ENCODE data around the gene RELA.
"Not testable (repeated sequence)": the region's sequence is repeated elsewhere in the genome, so short reads cannot be mapped to it uniquely, and the experiment has no call there.

RELA gene

GRCh38 chr11:65680192-65680743, 17.6 kb upstream of the RELA start:
- DNase-seq (ENCODE audit: low read depth, low spot score), result no peak
- H3K9me3 ChIP-seq (ENCODE audit: low read depth, low read length), result no peaks in the 10 kb centered on the region
- H3K27ac ChIP-seq, result no peak overlapping the region
- no peak overlapping the region for H3K9ac ChIP-seq (ENCODE audit: insufficient read length)
- no peaks in the 10 kb centered on the region for H3K36me3 ChIP-seq (ENCODE audit: insufficient read depth, low read length)
- TF ChIP-seq FOXP2 (optimal IDR thresholded peaks at IDR 0.05; ENCODE audit: control extremely low read depth, extremely low read length, insufficient read depth), result no peak
- no peak overlapping the region for H3K4me3 ChIP-seq

DNA sequence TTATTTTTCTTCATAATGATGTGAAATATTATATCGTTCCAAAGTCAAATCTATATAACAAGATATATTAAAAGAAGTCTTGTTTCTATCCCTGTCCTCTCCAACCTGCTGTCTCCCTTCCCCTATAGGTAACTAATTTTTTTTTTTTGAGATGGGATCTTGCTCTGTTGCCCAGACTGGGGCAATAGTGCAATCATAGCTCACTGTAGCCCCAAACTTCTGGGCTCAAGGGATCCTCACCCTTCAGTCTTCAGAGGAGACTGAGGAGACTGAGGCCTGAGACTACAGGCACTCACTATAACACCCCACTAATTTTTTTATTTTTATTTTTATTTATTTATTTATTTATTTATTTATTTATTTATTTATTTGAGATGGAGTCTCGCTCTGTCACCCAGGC, 10.3 kb upstream of the RELA start:
- H3K9ac ChIP-seq (ENCODE audit: insufficient read length), result no peak overlapping the region
- DNase-seq (ENCODE audit: low read depth, low spot score), result no peak
- H3K9me3 ChIP-seq (ENCODE audit: low read depth, low read length), result no peaks in the 10 kb centered on the region
- H3K36me3 ChIP-seq (ENCODE audit: insufficient read depth, low read length), result no peaks in the 10 kb centered on the region
- H3K4me3 ChIP-seq, result no peak overlapping the region
- H3K27ac ChIP-seq, result no peak overlapping the region
- TF ChIP-seq EZH2 (IDR thresholded peaks at IDR 0.05) (no peak), FOXP2 (optimal IDR thresholded peaks at IDR 0.05; ENCODE audit: control extremely low read depth, extremely low read length, insufficient read depth) (no peak), POLR2AphosphoS5 (IDR thresholded peaks at IDR 0.05; ENCODE audit: borderline replicate concordance, low read depth, low read length) (no peak)

DNA sequence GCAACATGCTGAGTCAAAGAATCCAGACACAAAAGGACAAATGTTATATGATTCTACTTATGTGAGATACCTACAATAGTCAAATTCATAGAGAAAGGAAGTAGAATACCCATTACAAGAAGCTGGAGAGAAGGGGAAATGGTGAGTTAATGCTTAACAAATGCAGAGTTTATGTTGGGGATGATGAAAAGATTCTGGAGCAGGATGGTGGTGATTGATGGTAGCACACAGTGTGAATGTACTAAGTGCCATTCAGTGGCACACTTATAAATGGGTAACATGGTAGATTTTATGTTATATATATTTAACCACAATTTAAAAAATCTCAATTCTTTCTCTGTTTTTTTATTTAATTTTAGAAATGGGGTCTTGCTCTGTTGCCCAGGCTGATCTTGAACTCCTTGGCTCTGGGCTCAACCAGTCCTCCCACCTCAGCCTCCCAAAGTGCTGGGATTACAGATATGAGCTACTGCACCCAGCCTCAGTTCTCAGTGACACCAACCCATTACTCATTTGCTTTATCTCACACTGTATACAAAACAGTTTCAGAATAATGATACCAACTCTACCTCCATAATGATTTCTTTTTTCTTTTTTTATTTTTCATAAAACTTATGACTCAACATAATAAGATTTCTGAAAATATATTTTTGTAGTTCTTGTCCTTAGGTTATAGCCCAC, 9.6 kb upstream of the RELA start:
- TF ChIP-seq FOXP2 (optimal IDR thresholded peaks at IDR 0.05; ENCODE audit: control extremely low read depth, extremely low read length, insufficient read depth), result no peak
- TF ChIP-seq EZH2 (IDR thresholded peaks at IDR 0.05), result no peak
- TF ChIP-seq POLR2AphosphoS5 (IDR thresholded peaks at IDR 0.05; ENCODE audit: borderline replicate concordance, low read depth, low read length), result no peak
- no peak for DNase-seq (ENCODE audit: low read depth, low spot score)
- H3K4me3 ChIP-seq, result no peak overlapping the region
- H3K9ac ChIP-seq (ENCODE audit: insufficient read length), result no peak overlapping the region
- H3K27ac ChIP-seq, result no peak overlapping the region
- no peaks in the 10 kb centered on the region for H3K36me3 ChIP-seq (ENCODE audit: insufficient read depth, low read length)
- H3K9me3 ChIP-seq (ENCODE audit: low read depth, low read length), result no peaks in the 10 kb centered on the region

DNA sequence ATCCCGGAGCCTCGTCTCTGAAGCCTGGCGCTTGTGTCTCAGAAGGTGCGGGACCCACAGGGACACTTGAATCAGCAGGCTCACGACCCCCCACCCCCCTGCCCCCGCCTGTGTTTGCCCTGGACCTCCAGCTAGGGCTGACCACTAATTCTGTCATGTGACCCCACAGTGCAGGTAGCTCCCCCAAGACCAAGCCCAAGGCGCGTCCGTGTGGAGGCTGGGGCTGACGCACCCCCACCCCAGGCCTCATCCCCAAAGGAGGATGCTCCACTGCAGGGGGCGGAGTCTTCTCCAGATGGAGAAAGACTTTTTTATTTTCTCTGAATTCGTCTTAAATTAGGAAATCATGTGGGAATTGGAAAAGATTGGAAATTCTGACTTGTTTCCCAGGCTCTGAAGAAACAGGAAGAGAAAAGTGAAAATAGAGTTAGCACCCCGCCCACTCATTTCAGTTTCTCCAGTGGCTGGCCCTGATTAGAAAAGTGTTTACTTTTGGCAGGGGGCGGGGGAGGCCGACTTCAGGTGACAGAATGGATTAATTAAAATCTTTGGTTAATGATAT, 1.0 kb upstream of the RELA start:
- Histone ChIP-seq H3K27ac (peak overlapping the region; percentile 67; the same call in 1 of the 2 replicates), H3K9ac (ENCODE audit: insufficient read length) (peak overlapping the region; percentile 88), H3K4me3 (peak overlapping the region; percentile 99), H3K36me3 (ENCODE audit: insufficient read depth, low read length) (peaks cover 23% of the 10 kb centered on the region), H3K9me3 (ENCODE audit: low read depth, low read length) (no peaks in the 10 kb centered on the region)
- DNase-seq (ENCODE audit: low read depth, low spot score), result no peak
- TF ChIP-seq POLR2AphosphoS5 (IDR thresholded peaks at IDR 0.05; ENCODE audit: borderline replicate concordance, low read depth, low read length), result no peak; the same call in 1 of the 2 replicates
- no peak for TF ChIP-seq FOXP2 (optimal IDR thresholded peaks at IDR 0.05; ENCODE audit: control extremely low read depth, extremely low read length, insufficient read depth)
- no peak for TF ChIP-seq EZH2 (IDR thresholded peaks at IDR 0.05)

GRCh38 chr11:65662247-65662798, 393 bp downstream of the RELA start:
- peak overlapping the region; percentile 99 for H3K4me3 ChIP-seq
- no peak for DNase-seq (ENCODE audit: low read depth, low spot score)

GRCh38 chr11:65661599-65662246, 993 bp downstream of the RELA start:
- H3K9ac ChIP-seq (ENCODE audit: insufficient read length), result peak overlapping the region; percentile 88
- peaks cover 42% of the 10 kb centered on the region for H3K36me3 ChIP-seq (ENCODE audit: insufficient read depth, low read length)
- peak overlapping the region; percentile 68; the same call in 1 of the 2 replicates for H3K27ac ChIP-seq
- H3K9me3 ChIP-seq (ENCODE audit: low read depth, low read length), result no peaks in the 10 kb centered on the region
- TF ChIP-seq EZH2 (IDR thresholded peaks at IDR 0.05) (no peak), POLR2AphosphoS5 (IDR thresholded peaks at IDR 0.05; ENCODE audit: borderline replicate concordance, low read depth, low read length) (no peak), FOXP2 (optimal IDR thresholded peaks at IDR 0.05; ENCODE audit: control extremely low read depth, extremely low read length, insufficient read depth) (no peak)
- DNase-seq (ENCODE audit: low read depth, low spot score), result no peak
- H3K4me3 ChIP-seq, result peak overlapping the region; percentile 99

More at GRCh38 chr11:65662247-65662798, 393 bp downstream of the RELA start:
- Histone ChIP-seq H3K27ac (peak overlapping the region; percentile 68), H3K9me3 (ENCODE audit: low read depth, low read length) (no peaks in the 10 kb centered on the region), H3K36me3 (ENCODE audit: insufficient read depth, low read length) (peaks cover 37% of the 10 kb centered on the region), H3K9ac (ENCODE audit: insufficient read length) (peak overlapping the region; percentile 88)
- no peak for TF ChIP-seq FOXP2 (optimal IDR thresholded peaks at IDR 0.05; ENCODE audit: control extremely low read depth, extremely low read length, insufficient read depth)
- no peak for TF ChIP-seq EZH2 (IDR thresholded peaks at IDR 0.05)
- no peak for TF ChIP-seq POLR2AphosphoS5 (IDR thresholded peaks at IDR 0.05; ENCODE audit: borderline replicate concordance, low read depth, low read length)

DNA sequence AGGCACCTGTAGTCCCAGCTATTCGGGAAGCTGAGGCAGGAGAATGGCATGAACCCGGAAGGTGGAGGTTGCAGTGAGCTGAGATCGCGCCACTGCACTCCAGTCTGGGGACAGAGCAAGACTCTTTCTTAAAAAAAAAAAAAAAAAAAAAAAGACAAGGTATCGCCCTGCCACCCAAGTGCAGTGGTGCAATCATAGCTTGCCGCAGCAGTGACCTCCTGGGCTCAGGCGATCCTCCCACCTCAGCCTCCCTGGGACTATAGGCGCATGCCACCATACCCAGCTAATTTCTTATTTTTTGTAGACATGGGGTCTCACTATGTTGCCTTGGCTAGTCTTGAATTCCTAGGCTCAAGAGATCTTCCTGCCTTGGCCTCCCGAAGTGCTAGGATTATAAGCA, 1.8 kb downstream of the RELA start:
- not testable (repeated sequence) for H3K27ac ChIP-seq; H3K9ac ChIP-seq (ENCODE audit: insufficient read length); DNase-seq (ENCODE audit: low read depth, low spot score); H3K9me3 ChIP-seq (ENCODE audit: low read depth, low read length); H3K4me3 ChIP-seq
- H3K36me3 ChIP-seq (ENCODE audit: insufficient read depth, low read length), result peaks cover 48% of the 10 kb centered on the region

- Histone ChIP-seq H3K9me3 (ENCODE audit: low read depth, low read length) (no peaks in the 10 kb centered on the region), H3K4me3 (no peak overlapping the region), H3K9ac (ENCODE audit: insufficient read length) (no peak overlapping the region), H3K27ac (no peak overlapping the region), H3K36me3 (ENCODE audit: insufficient read depth, low read length) (peaks cover 55% of the 10 kb centered on the region)
- TF ChIP-seq EZH2 (IDR thresholded peaks at IDR 0.05) (no peak), POLR2AphosphoS5 (IDR thresholded peaks at IDR 0.05; ENCODE audit: borderline replicate concordance, low read depth, low read length) (no peak), FOXP2 (optimal IDR thresholded peaks at IDR 0.05; ENCODE audit: control extremely low read depth, extremely low read length, insufficient read depth) (no peak)
- DNase-seq (ENCODE audit: low read depth, low spot score), result no peak
These were observed 2.7 kb downstream of the RELA start for GRCh38 chr11:65660038-65660437.

Data from SK-N-MC (cell line).